Forelimb muscle (tissue), 1 donor: ENCODE measurements around the gene GLIS2. TPM values are rescaled to one million over a fixed set of nuclear protein-coding genes. Genes with fewer than 3 reads are reported as not detected.

Experiments
- DNase-seq: peaks from one replicate; pipeline ENCODE4 v3.0.0-alpha.2; 2013; ENCODE audit warnings: low read depth
- polyA plus RNA-seq: library from polyadenylated mRNA; unstranded; fragments of 120-200 nt; gene quantifications from one replicate; pipeline ENCODE4 v1.2.1, GENCODE V29; 2013; ENCODE audit not compliant: insufficient read length

Gene GLIS2
- polyA plus RNA-seq, 1 donor: 22.9 TPM

GRCh38 chr16:4319454-4320421 is 3.9 kb downstream of the GLIS2 start:
- no peak for DNase-seq

- no peak for DNase-seq
These were observed 4.8 kb downstream of the GLIS2 start for GRCh38 chr16:4320571-4321137.

DNA sequence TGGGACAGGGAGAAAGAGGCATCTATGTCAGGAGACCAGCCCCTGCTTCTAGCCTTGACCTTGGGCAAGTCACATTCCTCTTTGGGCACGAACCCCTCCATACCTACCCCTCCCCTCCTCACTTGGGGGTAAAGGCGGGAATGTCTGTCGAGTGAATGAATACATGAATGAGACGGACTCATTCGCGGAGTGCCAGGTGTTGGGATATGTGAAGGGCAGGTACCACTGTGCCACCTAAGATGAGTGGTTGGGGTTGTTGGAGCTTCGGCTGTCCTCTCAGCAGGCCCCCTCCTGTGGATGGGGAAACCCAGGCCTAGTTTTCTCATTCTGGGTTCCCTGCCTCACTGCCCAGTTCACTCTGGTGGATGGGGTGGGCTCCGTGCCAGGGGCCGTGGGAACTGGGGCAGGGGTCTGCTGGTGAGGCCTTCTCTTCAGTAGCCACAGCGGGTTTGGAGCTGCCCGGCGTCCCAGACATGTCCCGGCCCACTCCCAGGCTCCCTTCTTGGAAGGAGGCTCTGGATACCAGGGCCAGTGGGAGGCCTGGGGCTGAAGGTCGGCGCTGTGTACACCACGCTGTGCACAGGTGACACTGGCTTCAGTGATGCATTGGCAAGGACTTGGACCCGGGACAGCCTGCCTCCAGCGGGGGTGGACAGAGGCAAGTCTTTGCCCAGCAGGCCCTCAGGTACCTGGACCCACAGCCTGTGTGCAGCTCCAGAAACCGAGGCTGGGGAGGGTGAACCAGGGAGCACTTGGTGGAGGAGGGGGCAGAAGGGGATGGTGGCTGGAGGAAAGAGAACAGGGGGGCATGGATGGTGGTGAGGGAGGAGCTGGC is 5.6 kb downstream of the GLIS2 start:
- no peak for DNase-seq

DNA sequence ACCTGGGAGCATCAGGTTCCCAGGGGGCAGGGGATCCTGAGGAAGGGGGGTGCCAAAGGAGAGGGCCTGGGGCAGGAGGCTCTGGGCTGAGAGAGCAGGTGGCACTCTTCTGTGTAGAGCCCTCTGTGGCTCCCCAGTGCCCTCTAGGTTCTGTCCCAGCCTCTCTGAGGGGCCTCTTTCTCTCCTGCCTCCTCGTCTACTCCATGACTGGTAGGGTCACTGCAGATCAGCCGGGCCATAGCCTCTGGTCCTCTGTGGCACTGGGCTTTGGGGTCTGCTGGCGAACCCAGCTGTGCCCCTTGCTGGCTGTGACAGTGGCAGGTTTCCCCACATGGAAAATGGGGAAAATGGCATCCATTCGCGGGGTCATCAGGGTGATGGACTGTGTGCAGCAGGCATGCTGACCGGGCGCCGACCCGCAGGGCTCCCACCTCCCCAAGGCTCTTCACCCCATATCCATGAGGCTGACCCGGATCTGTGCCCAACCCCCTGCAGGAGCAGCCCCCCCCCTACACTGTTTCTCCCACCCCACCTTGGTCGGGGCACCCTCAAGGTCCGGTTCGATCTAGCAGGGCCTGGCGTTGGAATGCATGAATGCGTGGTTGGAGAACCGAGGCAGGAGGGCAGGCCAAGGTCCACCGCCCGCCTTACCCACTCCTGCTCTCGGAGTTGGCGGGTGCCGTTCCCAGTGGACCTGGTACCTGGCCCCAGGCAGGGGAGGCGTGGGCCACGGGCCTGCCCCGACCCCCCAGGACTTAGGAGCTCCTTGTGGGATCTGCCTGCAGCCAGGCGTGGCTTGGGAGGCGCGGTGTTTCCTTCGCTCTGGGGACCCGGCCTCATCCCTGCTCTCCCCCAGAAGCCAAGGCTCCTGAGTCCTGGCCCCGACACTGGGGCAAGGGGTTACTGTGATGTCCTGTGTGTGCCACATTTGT is 6.5 kb downstream of the GLIS2 start:
- DNase-seq: no peak

- no peak for DNase-seq
These were observed 7.4 kb downstream of the GLIS2 start for GRCh38 chr16:4323071-4323844.

DNA sequence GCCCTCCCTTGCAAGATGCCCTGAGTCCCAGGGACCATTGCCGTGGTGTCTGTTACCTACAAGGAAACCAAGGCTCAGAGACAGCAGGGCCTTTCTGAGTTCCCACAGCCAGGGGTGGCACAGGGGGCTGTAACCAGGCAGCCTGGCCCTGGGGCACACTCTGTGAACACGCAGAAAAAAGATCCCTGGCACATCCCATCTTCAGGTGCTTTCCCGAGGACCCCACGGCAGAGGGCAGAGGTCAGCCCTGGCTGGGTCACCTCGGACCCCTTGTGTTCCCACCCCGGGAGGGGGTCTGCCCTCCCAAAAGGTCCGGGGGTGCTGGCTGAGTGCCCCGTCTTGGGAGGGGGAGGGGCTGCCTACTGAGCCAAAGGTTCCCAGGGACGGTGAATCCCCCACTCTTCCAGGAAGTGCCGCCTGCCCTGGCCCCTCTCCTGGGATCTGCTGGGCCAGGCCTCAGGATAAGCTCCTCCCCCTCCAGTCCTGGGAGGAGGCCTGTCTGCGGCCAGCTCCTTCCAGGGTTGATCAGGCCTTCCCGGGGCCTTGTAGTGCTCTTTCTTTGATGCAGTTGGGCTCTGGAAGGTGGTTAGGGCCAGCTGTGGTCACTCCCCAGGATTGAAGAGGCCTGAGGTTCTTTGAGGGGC is 8.1 kb downstream of the GLIS2 start:
- DNase-seq: no peak

DNA sequence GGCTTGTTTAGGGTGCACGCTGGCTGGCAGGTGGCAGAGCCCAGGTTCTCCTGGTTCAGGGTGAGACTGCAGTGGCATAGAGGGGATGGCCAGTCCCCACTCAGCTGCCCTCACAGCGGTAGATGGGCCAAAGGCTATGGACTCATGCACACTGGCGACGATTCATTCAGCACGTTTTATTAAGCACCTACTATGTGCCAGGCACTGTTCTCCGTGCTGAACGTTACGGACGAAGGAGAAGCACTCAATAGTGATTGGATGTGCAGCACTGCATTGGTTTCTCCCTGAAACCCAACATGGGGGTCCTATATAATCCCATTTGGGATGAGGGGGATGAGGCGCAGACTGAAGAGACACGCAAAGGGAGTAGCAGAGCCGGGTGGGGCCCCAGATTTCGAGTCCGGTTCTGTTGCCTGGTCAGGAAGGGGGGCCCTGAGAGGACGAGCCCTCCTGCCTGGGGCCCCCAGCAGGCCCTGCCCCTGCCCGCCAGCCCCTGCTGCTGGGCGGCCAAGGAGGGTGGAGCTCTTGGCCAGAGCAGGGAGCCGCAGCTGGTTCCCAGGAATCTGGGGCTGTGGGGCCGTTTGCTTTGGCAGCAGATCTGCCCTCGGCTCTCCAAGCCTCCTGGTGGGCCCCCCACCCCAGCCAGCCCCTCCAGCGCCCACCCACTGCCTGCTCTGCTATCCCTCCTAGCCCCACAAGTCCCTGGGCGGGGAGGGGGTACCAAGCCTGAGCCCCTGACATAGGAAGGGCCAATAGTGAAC is 8.8 kb downstream of the GLIS2 start:
- DNase-seq: no peak

DNA sequence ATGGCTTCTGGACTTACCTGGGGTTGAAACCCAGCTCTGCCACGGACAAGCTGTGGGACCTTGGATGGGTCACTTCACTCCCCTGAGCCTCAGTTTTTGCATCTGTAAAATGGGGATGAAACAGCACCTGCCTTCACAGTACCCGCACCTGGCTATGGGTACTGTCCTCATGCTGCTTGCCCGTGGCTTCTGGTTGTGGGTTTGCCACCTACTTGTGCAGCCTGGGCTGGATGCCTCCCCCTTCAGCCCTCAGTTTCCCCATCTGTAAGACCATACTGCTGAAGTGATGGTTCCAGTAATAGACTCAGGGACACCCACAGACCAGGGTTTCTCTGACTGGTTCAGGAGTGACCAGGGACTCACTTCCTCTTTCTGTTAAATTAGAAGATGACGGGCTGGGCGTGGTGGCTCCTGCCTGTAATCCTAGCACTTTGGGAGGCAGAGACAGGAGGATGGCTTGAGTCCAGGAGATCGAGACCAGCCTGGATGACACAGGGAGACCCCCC is 9.4 kb downstream of the GLIS2 start:
- no peak for DNase-seq

DNA sequence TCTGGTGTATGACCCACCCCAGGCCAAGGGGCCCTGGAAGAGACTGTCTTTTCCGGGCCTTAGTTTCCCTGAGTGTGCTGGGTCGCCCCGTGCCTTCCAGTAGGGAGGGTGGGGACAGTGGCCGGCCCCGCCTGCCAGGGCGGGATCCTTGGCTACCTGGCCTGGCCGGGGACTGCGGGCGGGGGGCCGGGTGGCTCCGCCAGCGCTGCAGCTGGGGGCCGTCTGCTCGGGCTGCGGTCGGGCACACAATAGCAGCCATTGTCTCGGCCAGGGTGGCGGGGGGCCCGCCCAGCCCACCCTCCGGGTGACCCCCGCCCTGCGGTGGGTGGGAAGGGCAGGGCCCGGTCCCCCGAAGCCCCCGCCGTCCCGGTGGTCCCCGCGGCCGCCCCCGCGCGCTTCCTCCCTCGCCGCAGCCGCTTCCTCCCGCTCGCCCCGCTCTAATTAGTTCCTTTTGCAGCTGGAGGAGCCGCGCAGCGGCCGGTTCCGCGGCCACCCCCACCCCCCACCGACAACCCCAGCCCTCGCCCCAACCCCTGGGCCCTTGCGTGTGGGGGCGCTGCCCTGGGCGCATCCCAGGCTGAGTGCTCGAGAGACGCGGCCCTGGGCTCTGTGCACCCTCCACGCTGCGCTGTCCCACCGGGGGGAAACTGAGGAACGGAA is 11.6 kb downstream of the GLIS2 start:
- no peak for DNase-seq

GRCh38 chr16:4328046-4328781 is 12.3 kb downstream of the GLIS2 start:
- no peak for DNase-seq

- DNase-seq: no peak
These were observed 13.2 kb downstream of the GLIS2 start for GRCh38 chr16:4328782-4329775.

- no peak for DNase-seq
These were observed 14.5 kb downstream of the GLIS2 start for GRCh38 chr16:4330277-4330874.

- no peak for DNase-seq
These were observed 16.2 kb downstream of the GLIS2 start for GRCh38 chr16:4332083-4332482.

DNA sequence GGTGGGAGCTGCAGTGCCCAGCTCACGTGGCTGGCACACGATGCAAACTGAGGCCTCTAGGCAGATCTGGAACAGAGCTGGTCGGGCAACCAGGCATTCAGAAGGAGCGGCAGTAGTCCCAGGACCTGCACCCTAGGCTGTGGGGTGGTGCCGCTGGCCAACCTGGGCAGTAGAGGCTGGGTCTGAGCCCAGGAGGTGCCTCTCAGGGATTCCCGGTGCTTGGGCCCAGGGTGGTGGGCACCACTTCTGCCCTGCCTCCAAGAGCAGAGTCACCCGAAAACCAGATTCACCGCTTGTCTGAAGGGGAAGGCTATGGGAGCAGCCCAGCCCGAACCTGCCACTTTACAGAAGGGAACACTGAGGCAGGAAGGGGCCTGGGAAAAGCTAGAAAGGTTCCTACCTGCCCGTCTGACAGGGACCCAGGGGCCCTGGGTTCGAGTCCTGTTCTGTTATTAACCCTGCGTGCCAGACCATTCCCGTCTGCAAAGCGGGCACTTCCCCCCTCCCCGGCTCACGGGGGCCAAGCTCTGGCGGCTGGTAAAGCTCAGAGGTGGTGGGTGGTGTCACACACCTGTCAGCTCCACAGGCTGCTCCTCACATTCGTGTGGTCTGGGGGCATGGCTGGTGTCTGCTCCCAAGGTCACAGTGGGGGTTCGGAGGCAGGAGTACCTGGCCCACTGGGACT is 16.9 kb downstream of the GLIS2 start:
- no peak for DNase-seq

- no peak for DNase-seq
These were observed 17.4 kb downstream of the GLIS2 start for GRCh38 chr16:4333308-4333638.
